Hepatocyte (in vitro differentiated cells): ENCODE data around the gene KIF1B. TPM values are rescaled to one million over a fixed set of nuclear protein-coding genes. Genes with fewer than 3 reads are reported as not detected.

Experiments used
- DNase-seq: peaks from one replicate; pipeline ENCODE4 v3.0.0-alpha.2; 2016; ENCODE audit warnings: low spot score
- H2AFZ ChIP-seq: fragments of 200-600 bp; sonication (generic); 2 replicates; pipeline ENCODE4 v1.6.0; 2016; ENCODE audit warnings: antibody characterized with exemption, mild to moderate bottlenecking
- H3K27ac ChIP-seq: fragments of 200-600 bp; sonication (generic); 2 replicates; pipeline ENCODE4 v1.5.1; 2016; ENCODE audit warnings: mild to moderate bottlenecking
- H3K27me3 ChIP-seq: fragments of 200-600 bp; sonication (generic); 2 replicates; pipeline ENCODE4 v1.6.1; 2016
- H3K36me3 ChIP-seq: fragments of 200-600 bp; sonication (generic); replicated peaks from 2 replicates; pipeline ENCODE4 v1.5.1; 2016; ENCODE audit warnings: low read depth; ENCODE audit not compliant: insufficient read depth
- H3K4me1 ChIP-seq: fragments of 200-600 bp; sonication (generic); 2 replicates; pipeline ENCODE4 v1.5.1; 2016; ENCODE audit warnings: mild to moderate bottlenecking, moderate library complexity; ENCODE audit not compliant: insufficient read depth
- H3K4me2 ChIP-seq: fragments of 200-600 bp; sonication (generic); 2 replicates; pipeline ENCODE4 v1.6.0; 2016
- H3K4me3 ChIP-seq: fragments of 200-600 bp; sonication (generic); 2 replicates; pipeline ENCODE4 v1.5.1; 2016; ENCODE audit warnings: mild to moderate bottlenecking
- H3K79me2 ChIP-seq: fragments of 200-600 bp; sonication (generic); 2 replicates; pipeline ENCODE4 v1.6.0; 2017; ENCODE audit warnings: mild to moderate bottlenecking
- H3K9me2 ChIP-seq: fragments of 200-600 bp; sonication (generic); replicated peaks from 2 replicates; pipeline ENCODE4 v1.6.0; 2017; ENCODE audit warnings: mild to moderate bottlenecking; ENCODE audit not compliant: insufficient read depth
- H3K9me3 ChIP-seq: fragments of 200-600 bp; sonication (generic); 2 replicates; pipeline ENCODE4 v1.5.1; 2016; ENCODE audit warnings: low read depth, mild to moderate bottlenecking
- H4K20me1 ChIP-seq: fragments of 200-600 bp; sonication (generic); 2 replicates; pipeline ENCODE4 v1.6.0; 2016; ENCODE audit warnings: mild to moderate bottlenecking; ENCODE audit not compliant: insufficient read depth, poor library complexity, severe bottlenecking
- CTCF ChIP-seq: fragments of 200-600 bp; sonication (generic); IDR thresholded peaks from 2 replicates; pipeline ENCODE4 v1.5.1; 2016; ENCODE audit warnings: antibody characterized with exemption, mild to moderate bottlenecking; ENCODE audit not compliant: poor library complexity
- EZH2 ChIP-seq: fragments of 200-600 bp; sonication (generic); IDR thresholded peaks from 2 replicates; pipeline ENCODE4 v1.6.1; 2016; ENCODE audit warnings: antibody characterized with exemption, mild to moderate bottlenecking, borderline replicate concordance
- EZH2phosphoT487 ChIP-seq: fragments of 200-600 bp; sonication (generic); IDR thresholded peaks from one replicate; pipeline ENCODE4 v1.6.1; 2018; ENCODE audit warnings: antibody characterized with exemption, mild to moderate bottlenecking, low read depth, moderate library complexity; ENCODE audit not compliant: unreplicated experiment, severe bottlenecking
- WGBS: methylation state at CpG from one replicate; pipeline ENCODE4 v1.1.6; 2016; ENCODE audit warnings: low lambda C conversion rate; ENCODE audit errors: missing lambda C conversion rate; 5-methylcytosine and 5-hydroxymethylcytosine counted together
- polyA plus RNA-seq: library from polyadenylated mRNA; unstranded; fragments of >200 nt; fragmentation: Nextera tagmentation; extraction: Ambion mirVana; gene quantifications from 2 replicates; pipeline ENCODE4 v1.2.1, GENCODE V29; 2016
- total RNA-seq: library from RNA; depleted of rRNA; stranded (reverse); fragments of >200 nt; gene quantifications from 2 replicates; pipeline ENCODE4 v1.2.3, GENCODE V29; 2014

The KIF1B gene
- total and polyA plus RNA-seq, 2 experiments from 2014 or later = 14.6 to 37.0 TPM

GRCh38 chr1:10189659-10190058, 20.7 kb upstream of the KIF1B start:
- H3K79me2 ChIP-seq = no peaks in the 10 kb centered on the region
- no peaks in the 10 kb centered on the region for H3K36me3 ChIP-seq
- no peaks in the 10 kb centered on the region for H3K4me1 ChIP-seq
- no peak for DNase-seq
- no peak overlapping the region for H3K4me3 ChIP-seq
- no peaks in the 10 kb centered on the region for H3K27me3 ChIP-seq
- no peak overlapping the region for H2AFZ ChIP-seq
- no peak overlapping the region for H3K4me2 ChIP-seq
- H3K27ac ChIP-seq = no peak overlapping the region
- WGBS = 72% methylated on average over 4 of the region's 4 CpGs
- no peaks in the 10 kb centered on the region for H3K9me2 ChIP-seq
- no peaks in the 10 kb centered on the region for H3K9me3 ChIP-seq
- no peak for TF ChIP-seq CTCF
- TF ChIP-seq EZH2phosphoT487 = no peak
- no peak for TF ChIP-seq EZH2
- H4K20me1 ChIP-seq = no peaks in the 10 kb centered on the region

GRCh38 chr1:10192263-10192662, 18.1 kb upstream of the KIF1B start:
- H3K27ac ChIP-seq = no peak overlapping the region
- no peak overlapping the region for H2AFZ ChIP-seq
- H3K9me3 ChIP-seq = no peaks in the 10 kb centered on the region
- no peak for DNase-seq
- no peak overlapping the region for H3K4me2 ChIP-seq
- TF ChIP-seq EZH2phosphoT487 (no peak), EZH2 (no peak)
- H3K4me3 ChIP-seq = no peak overlapping the region
- no peaks in the 10 kb centered on the region for H3K9me2 ChIP-seq
- H3K79me2 ChIP-seq = no peaks in the 10 kb centered on the region
- no peaks in the 10 kb centered on the region for H4K20me1 ChIP-seq
- H3K36me3 ChIP-seq = no peaks in the 10 kb centered on the region
- no peaks in the 10 kb centered on the region for H3K4me1 ChIP-seq
- 84% methylated on average over 5 of the region's 5 CpGs for WGBS
- no peaks in the 10 kb centered on the region for H3K27me3 ChIP-seq

- Histone ChIP-seq H3K79me2 (no peaks in the 10 kb centered on the region), H3K9me3 (no peaks in the 10 kb centered on the region), H3K36me3 (no peaks in the 10 kb centered on the region), H2AFZ (no peak overlapping the region), H4K20me1 (no peaks in the 10 kb centered on the region), H3K4me3 (no peak overlapping the region), H3K27ac (no peak overlapping the region), H3K9me2 (no peaks in the 10 kb centered on the region), H3K27me3 (no peaks in the 10 kb centered on the region), H3K4me1 (no peaks in the 10 kb centered on the region), H3K4me2 (no peak overlapping the region)
- DNase-seq = no peak
- TF ChIP-seq EZH2 = no peak
- 85% methylated on average over 6 of the region's 6 CpGs for WGBS
Observed at GRCh38 chr1:10193288-10193687, 17.1 kb upstream of the KIF1B start.

- WGBS = 87% methylated on average over 6 of the region's 6 CpGs
- H3K9me3 ChIP-seq = no peaks in the 10 kb centered on the region
- no peaks in the 10 kb centered on the region for H3K79me2 ChIP-seq
- no peaks in the 10 kb centered on the region for H3K36me3 ChIP-seq
- no peak overlapping the region for H2AFZ ChIP-seq
- H4K20me1 ChIP-seq = no peaks in the 10 kb centered on the region
- H3K4me3 ChIP-seq = no peak overlapping the region
- H3K27me3 ChIP-seq = no peaks in the 10 kb centered on the region
- no peaks in the 10 kb centered on the region for H3K4me1 ChIP-seq
- no peaks in the 10 kb centered on the region for H3K9me2 ChIP-seq
- H3K27ac ChIP-seq = no peak overlapping the region
- DNase-seq = peak; percentile 40
- no peak for TF ChIP-seq CTCF
- no peak for TF ChIP-seq EZH2phosphoT487
- no peak for TF ChIP-seq EZH2
- H3K4me2 ChIP-seq = no peak overlapping the region
Observed at GRCh38 chr1:10195570-10195969, 14.8 kb upstream of the KIF1B start.
